GM12878 (cell line): ENCODE data around the gene HPCA. TPM values are rescaled to one million over a fixed set of nuclear protein-coding genes. Genes with fewer than 3 reads are reported as not detected.

Experiments used
- IRF3 ChIP-seq: fragments of 450-650 bp; IDR thresholded peaks from 2 replicates; pipeline ENCODE4 v1.6.1; 2014; ENCODE audit warnings: mild to moderate bottlenecking
- MEF2A ChIP-seq: IDR thresholded peaks from 2 replicates; pipeline ENCODE4 v1.6.1; 2011; ENCODE audit warnings: low read depth, mild to moderate bottlenecking, low read length, moderate library complexity; ENCODE audit not compliant: insufficient read depth
- MYB ChIP-seq: fragments of 150-350 bp; IDR thresholded peaks from 2 replicates; pipeline ENCODE4 v1.6.1; 2014; ENCODE audit warnings: mild to moderate bottlenecking, low read depth, low read length, borderline replicate concordance
- MYC ChIP-seq: IDR thresholded peaks from 2 replicates; pipeline ENCODE4 v1.6.1; 2011; ENCODE audit warnings: mild to moderate bottlenecking, low read length, moderate library complexity, inconsistent platforms; ENCODE audit not compliant: insufficient read depth, insufficient replicate concordance, insufficient read length, severe bottlenecking
- NR2C1 ChIP-seq: fragments of 450-650 bp; IDR thresholded peaks from 2 replicates; pipeline ENCODE4 v1.6.1; 2017; ENCODE audit warnings: antibody characterized with exemption, mild to moderate bottlenecking, moderate library complexity
- RB1 ChIP-seq: fragments of 450-650 bp; formaldehyde crosslinking; IDR thresholded peaks from 2 replicates; pipeline ENCODE4 v1.6.1; 2017; ENCODE audit warnings: mild to moderate bottlenecking, borderline replicate concordance
- SMAD1 ChIP-seq: fragments of 450-650 bp; IDR thresholded peaks from 2 replicates; pipeline ENCODE4 v1.6.1; 2018; ENCODE audit warnings: mild to moderate bottlenecking, low read depth; ENCODE audit not compliant: partially characterized antibody
- TBL1XR1 ChIP-seq: IDR thresholded peaks from 2 replicates; pipeline ENCODE4 v1.6.1; 2012; ENCODE audit warnings: low read depth, low read length, improper control_type of control experiment
- polyA plus RNA-seq, 11 experiments: library from polyadenylated mRNA; depleted of rRNA in 4 of 11; unstranded in 6 of 11; stranded (reverse) in 5 of 11; fragments of >200 nt; fragmentation: Nextera tagmentation in 4 of 11; fragmentation: Illumina TruSeq in 1 of 11; extraction: Ambion mirVana in 4 of 11; extraction: Trizol in 1 of 11; gene quantifications; 1 replicate in 1 of 11; 2 replicates in 10 of 11; pipeline versions ENCODE4 v1.2.1 to v1.2.3, GENCODE V29; 2011 to 2016; ENCODE audit warnings: inconsistent platforms in 2 of 11, missing spikeins in 2 of 11, low read depth in 1 of 11
- total RNA-seq, 4 experiments: library from RNA; depleted of rRNA in 3 of 4; stranded (reverse); fragments of >200 nt in 3 of 4; fragmentation: Illumina TruSeq in 1 of 4; extraction: Trizol in 1 of 4; gene quantifications; 2 replicates each; pipeline versions ENCODE4 v1.2.1 to v1.2.3, GENCODE V29; 2013 to 2021

The HPCA gene
- total and polyA plus RNA-seq, 10 of the 15 experiments (the other 5 are each of a cell fraction or from before 2014, with no cell fraction given) = 0.11 TPM; not detected in 9

- TF ChIP-seq MYC (no peak), SMAD1 (no peak), MYB (no peak), NR2C1 (no peak), RB1 (no peak), TBL1XR1 (no peak), MEF2A (no peak), IRF3 (no peak)
- TF ChIP-seq, all 136 proteins: peak for 0
Measured at GRCh38 chr1:32944180-32944579, 57.9 kb downstream of the HPCA start (continued).

Other genes with a start within 250 kb of the HPCA start
Only the 7 nearest of the 10 such genes appear.
- 0.27 TPM in 1 of 2 replicates, not detected in the other for gene SYNC, start 183.7 kb upstream of the HPCA start, total RNA-seq (2014; rRNA removed)
- 0.04 TPM in 1 of 2 replicates, not detected in the other for gene SYNC, start 183.7 kb upstream of the HPCA start, total RNA-seq (2014; rRNA removed; fragmentation: Illumina TruSeq; extraction: Trizol)
- gene SYNC, start 183.7 kb upstream of the HPCA start, total RNA-seq (2021) = not detected in 2 replicates
- 0.05 TPM in 1 of 2 replicates, not detected in the other for gene SYNC, start 183.7 kb upstream of the HPCA start, polyA plus RNA-seq (2011; rRNA removed)
- gene SYNC, start 183.7 kb upstream of the HPCA start, polyA plus RNA-seq (2014; fragmentation: Illumina TruSeq; extraction: Trizol) = 0.05 TPM in 1 of 2 replicates, not detected in the other
- gene SYNC, start 183.7 kb upstream of the HPCA start, polyA plus RNA-seq (2014; fragmentation: Nextera tagmentation; extraction: Ambion mirVana) = not detected
- gene SYNC, start 183.7 kb upstream of the HPCA start, polyA plus RNA-seq (2014; rRNA removed) = not detected in 2 replicates
- under 1 TPM in 1 of 2 experiments, not detected in 1; 0.12 TPM for gene SYNC, start 183.7 kb upstream of the HPCA start, polyA plus RNA-seq (2016; fragmentation: Nextera tagmentation; extraction: Ambion mirVana)
- 169 and 170 TPM in 2 replicates for gene YARS1, start 69.1 kb upstream of the HPCA start, total RNA-seq (2014; rRNA removed)
- 113 TPM in 2 replicates for gene YARS1, start 69.1 kb upstream of the HPCA start, total RNA-seq (2014; rRNA removed; fragmentation: Illumina TruSeq; extraction: Trizol)
- gene YARS1, start 69.1 kb upstream of the HPCA start, total RNA-seq (2021) = 158 and 159 TPM in 2 replicates
- 82.0 and 85.6 TPM in 2 replicates for gene YARS1, start 69.1 kb upstream of the HPCA start, polyA plus RNA-seq (2011; rRNA removed)
- gene YARS1, start 69.1 kb upstream of the HPCA start, polyA plus RNA-seq (2014; fragmentation: Illumina TruSeq; extraction: Trizol) = 179 and 220 TPM in 2 replicates
- 10 to 100 TPM; 39.9 to 66.4 TPM for gene YARS1, start 69.1 kb upstream of the HPCA start, polyA plus RNA-seq (2014; fragmentation: Nextera tagmentation; extraction: Ambion mirVana)
- 112 and 129 TPM in 2 replicates for gene YARS1, start 69.1 kb upstream of the HPCA start, polyA plus RNA-seq (2014; rRNA removed)
- gene YARS1, start 69.1 kb upstream of the HPCA start, polyA plus RNA-seq (2016; fragmentation: Nextera tagmentation; extraction: Ambion mirVana) = 100 to 1,000 TPM; 193 to 202 TPM
- gene S100PBP, start 68.8 kb upstream of the HPCA start, total RNA-seq (2014; rRNA removed) = 40.7 and 49.1 TPM in 2 replicates
- 50.5 and 59.0 TPM in 2 replicates for gene S100PBP, start 68.8 kb upstream of the HPCA start, total RNA-seq (2014; rRNA removed; fragmentation: Illumina TruSeq; extraction: Trizol)
- 55.7 and 56.5 TPM in 2 replicates for gene S100PBP, start 68.8 kb upstream of the HPCA start, total RNA-seq (2021)
- 98.3 and 138 TPM in 2 replicates for gene S100PBP, start 68.8 kb upstream of the HPCA start, polyA plus RNA-seq (2011; rRNA removed)
- 40.4 and 51.5 TPM in 2 replicates for gene S100PBP, start 68.8 kb upstream of the HPCA start, polyA plus RNA-seq (2014; fragmentation: Illumina TruSeq; extraction: Trizol)
- gene S100PBP, start 68.8 kb upstream of the HPCA start, polyA plus RNA-seq (2014; fragmentation: Nextera tagmentation; extraction: Ambion mirVana) = 10 to 100 TPM; 17.0 to 19.1 TPM
- 38.3 and 45.2 TPM in 2 replicates for gene S100PBP, start 68.8 kb upstream of the HPCA start, polyA plus RNA-seq (2014; rRNA removed)
- 10 to 100 TPM; 34.6 to 38.8 TPM for gene S100PBP, start 68.8 kb upstream of the HPCA start, polyA plus RNA-seq (2016; fragmentation: Nextera tagmentation; extraction: Ambion mirVana)
- gene FNDC5, start 15.6 kb upstream of the HPCA start, total RNA-seq (2014; rRNA removed) = not detected in 2 replicates
- not detected in 2 replicates for gene FNDC5, start 15.6 kb upstream of the HPCA start, total RNA-seq (2014; rRNA removed; fragmentation: Illumina TruSeq; extraction: Trizol)
- gene FNDC5, start 15.6 kb upstream of the HPCA start, total RNA-seq (2021) = not detected in 2 replicates
- gene FNDC5, start 15.6 kb upstream of the HPCA start, polyA plus RNA-seq (2011; rRNA removed) = 0.23 and 0.36 TPM in 2 replicates
- 0.01 TPM in 1 of 2 replicates, not detected in the other for gene FNDC5, start 15.6 kb upstream of the HPCA start, polyA plus RNA-seq (2014; fragmentation: Illumina TruSeq; extraction: Trizol)
- gene FNDC5, start 15.6 kb upstream of the HPCA start, polyA plus RNA-seq (2014; fragmentation: Nextera tagmentation; extraction: Ambion mirVana) = under 1 TPM; 0.14 to 0.26 TPM
- not detected in 2 replicates for gene FNDC5, start 15.6 kb upstream of the HPCA start, polyA plus RNA-seq (2014; rRNA removed)
- under 1 TPM; 0.11 to 0.29 TPM for gene FNDC5, start 15.6 kb upstream of the HPCA start, polyA plus RNA-seq (2016; fragmentation: Nextera tagmentation; extraction: Ambion mirVana)
- gene TMEM54, start 14.9 kb downstream of the HPCA start, total RNA-seq (2014; rRNA removed) = 0.34 and 0.71 TPM in 2 replicates
- gene TMEM54, start 14.9 kb downstream of the HPCA start, total RNA-seq (2014; rRNA removed; fragmentation: Illumina TruSeq; extraction: Trizol) = 0.18 and 0.45 TPM in 2 replicates
- gene TMEM54, start 14.9 kb downstream of the HPCA start, total RNA-seq (2021) = 0.59 and 1.1 TPM in 2 replicates
- 0.63 and 0.80 TPM in 2 replicates for gene TMEM54, start 14.9 kb downstream of the HPCA start, polyA plus RNA-seq (2011; rRNA removed)
- gene TMEM54, start 14.9 kb downstream of the HPCA start, polyA plus RNA-seq (2014; fragmentation: Illumina TruSeq; extraction: Trizol) = 0.16 TPM in 1 of 2 replicates, not detected in the other
- gene TMEM54, start 14.9 kb downstream of the HPCA start, polyA plus RNA-seq (2014; fragmentation: Nextera tagmentation; extraction: Ambion mirVana) = under 1 TPM in 1 of 2 experiments, not detected in 1; 0.07 TPM
- 0.56 and 0.76 TPM in 2 replicates for gene TMEM54, start 14.9 kb downstream of the HPCA start, polyA plus RNA-seq (2014; rRNA removed)
- gene TMEM54, start 14.9 kb downstream of the HPCA start, polyA plus RNA-seq (2016; fragmentation: Nextera tagmentation; extraction: Ambion mirVana) = under 1 TPM; 0.71 to 0.94 TPM
- gene RNF19B, start 78.3 kb downstream of the HPCA start, total RNA-seq (2014; rRNA removed) = 17.2 and 17.6 TPM in 2 replicates
- 15.5 and 16.7 TPM in 2 replicates for gene RNF19B, start 78.3 kb downstream of the HPCA start, total RNA-seq (2014; rRNA removed; fragmentation: Illumina TruSeq; extraction: Trizol)
- gene RNF19B, start 78.3 kb downstream of the HPCA start, total RNA-seq (2021) = 30.3 and 32.2 TPM in 2 replicates
- gene RNF19B, start 78.3 kb downstream of the HPCA start, polyA plus RNA-seq (2011; rRNA removed) = 21.7 and 32.6 TPM in 2 replicates
- gene RNF19B, start 78.3 kb downstream of the HPCA start, polyA plus RNA-seq (2014; fragmentation: Illumina TruSeq; extraction: Trizol) = 23.1 and 24.9 TPM in 2 replicates
- 1 to 10 TPM; 4.3 to 9.1 TPM for gene RNF19B, start 78.3 kb downstream of the HPCA start, polyA plus RNA-seq (2014; fragmentation: Nextera tagmentation; extraction: Ambion mirVana)
- 23.4 and 24.2 TPM in 2 replicates for gene RNF19B, start 78.3 kb downstream of the HPCA start, polyA plus RNA-seq (2014; rRNA removed)
- 1 to 10 TPM; 2.8 to 4.0 TPM for gene RNF19B, start 78.3 kb downstream of the HPCA start, polyA plus RNA-seq (2016; fragmentation: Nextera tagmentation; extraction: Ambion mirVana)
- gene AK2, start 150.4 kb downstream of the HPCA start, total RNA-seq (2014; rRNA removed) = 191 and 229 TPM in 2 replicates
- gene AK2, start 150.4 kb downstream of the HPCA start, total RNA-seq (2014; rRNA removed; fragmentation: Illumina TruSeq; extraction: Trizol) = 284 and 290 TPM in 2 replicates
- 272 and 290 TPM in 2 replicates for gene AK2, start 150.4 kb downstream of the HPCA start, total RNA-seq (2021)
- gene AK2, start 150.4 kb downstream of the HPCA start, polyA plus RNA-seq (2011; rRNA removed) = 415 and 485 TPM in 2 replicates
- 500 and 533 TPM in 2 replicates for gene AK2, start 150.4 kb downstream of the HPCA start, polyA plus RNA-seq (2014; fragmentation: Illumina TruSeq; extraction: Trizol)
- 10 to 100 TPM; 52.3 to 80.3 TPM for gene AK2, start 150.4 kb downstream of the HPCA start, polyA plus RNA-seq (2014; fragmentation: Nextera tagmentation; extraction: Ambion mirVana)
- gene AK2, start 150.4 kb downstream of the HPCA start, polyA plus RNA-seq (2014; rRNA removed) = 248 and 259 TPM in 2 replicates
- 100 to 1,000 TPM; 347 to 359 TPM for gene AK2, start 150.4 kb downstream of the HPCA start, polyA plus RNA-seq (2016; fragmentation: Nextera tagmentation; extraction: Ambion mirVana)